Stimulated activated CD8-positive, alpha-beta memory T cell treated with anti-CD3 and anti-CD28 coated beads, Interleukin-15, amount 100 ng/mL, for 48 hours (primary cell): ENCODE measurements around the gene STAC3.

Source experiments
- DNase-seq, 2 donors: peaks; one replicate each; pipeline ENCODE4 v3.0.0-alpha.2; 2020; ENCODE audit warnings: low read depth in 2 of 2

The STAC3 gene

GRCh38 chr12:57211791-57212700, 38.9 kb downstream of the STAC3 start:
- DNase-seq, result no peak

- DNase-seq, result no peak
These were observed 39.9 kb downstream of the STAC3 start for GRCh38 chr12:57210926-57211692.

- no peak for DNase-seq
These were observed 40.5 kb downstream of the STAC3 start for GRCh38 chr12:57210461-57210860.

- DNase-seq, result no peak
These were observed 41.1 kb downstream of the STAC3 start for GRCh38 chr12:57209916-57210315.

GRCh38 chr12:57208631-57209282, 42.2 kb downstream of the STAC3 start:
- no peak for DNase-seq

- no peak for DNase-seq
These were observed 43.0 kb downstream of the STAC3 start for GRCh38 chr12:57207731-57208630.

- DNase-seq, result no peak
These were observed 45.1 kb downstream of the STAC3 start for GRCh38 chr12:57205931-57206330.

GRCh38 chr12:57205186-57205585, 45.8 kb downstream of the STAC3 start:
- DNase-seq, result no peak

- no peak for DNase-seq
These were observed 46.5 kb downstream of the STAC3 start for GRCh38 chr12:57204454-57204853.

GRCh38 chr12:57203791-57204190, 47.2 kb downstream of the STAC3 start:
- no peak for DNase-seq

GRCh38 chr12:57203201-57203600, 47.8 kb downstream of the STAC3 start:
- no peak for DNase-seq

GRCh38 chr12:57202321-57202720, 48.7 kb downstream of the STAC3 start:
- no peak for DNase-seq

- no peak for DNase-seq
These were observed 49.4 kb downstream of the STAC3 start for GRCh38 chr12:57201631-57202030.

GRCh38 chr12:57201219-57201618, 49.8 kb downstream of the STAC3 start:
- DNase-seq, result no peak

GRCh38 chr12:57200497-57200896, 50.5 kb downstream of the STAC3 start:
- DNase-seq, result no peak

GRCh38 chr12:57199191-57199590, 51.8 kb downstream of the STAC3 start:
- DNase-seq, result no peak

- DNase-seq, result no peak
These were observed 52.7 kb downstream of the STAC3 start for GRCh38 chr12:57198329-57198728.

GRCh38 chr12:57196956-57197355, 54.0 kb downstream of the STAC3 start:
- no peak for DNase-seq

GRCh38 chr12:57196439-57196838, 54.5 kb downstream of the STAC3 start:
- no peak for DNase-seq

- DNase-seq, result no peak
These were observed 55.2 kb downstream of the STAC3 start for GRCh38 chr12:57195611-57196371.

GRCh38 chr12:57195186-57195585, 55.8 kb downstream of the STAC3 start:
- DNase-seq, result no peak
